Thoracic aorta (tissue), 2 donors: ENCODE measurements around the gene NFIX. TPM values are rescaled to one million over a fixed set of nuclear protein-coding genes. Genes with fewer than 3 reads are reported as not detected.
A peak's percentile ranks its signal among the peaks of the same experiment; 100 is the strongest.

Source experiments
- ATAC-seq: fragments of 150-250 bp; one replicate; pipeline ENCODE4 v1.8.0; 2017; ENCODE audit warnings: low read depth; ENCODE audit not compliant: insufficient number of reproducible peaks, low FRiP score
- DNase-seq: peaks from one replicate; pipeline ENCODE4 v3.0.0-alpha.2; 2020; ENCODE audit warnings: low spot score
- H3K27ac ChIP-seq, 2 donors: fragments of 200-600 bp; sonication (generic); 1 replicate in 1 of 2; 2 replicates in 1 of 2; pipeline ENCODE4 v1.5.1; 2016; ENCODE audit warnings: mild to moderate bottlenecking in 2 of 2, moderate library complexity in 2 of 2
- H3K27me3 ChIP-seq: fragments of 200-600 bp; sonication (generic); replicated peaks from 2 replicates; pipeline ENCODE4 v1.6.0; 2016; ENCODE audit warnings: mild to moderate bottlenecking; ENCODE audit not compliant: insufficient read depth
- H3K36me3 ChIP-seq: fragments of 200-600 bp; sonication (generic); one replicate; pipeline ENCODE4 v1.5.1; 2016
- H3K4me1 ChIP-seq, 2 donors: fragments of 200-600 bp; sonication (generic); 1 replicate in 1 of 2; 2 replicates in 1 of 2; pipeline versions ENCODE4 v1.5.1 to v1.6.0; 2016; ENCODE audit warnings: low read depth in 2 of 2, mild to moderate bottlenecking in 1 of 2; ENCODE audit not compliant: control insufficient read depth in 1 of 2
- H3K4me3 ChIP-seq: fragments of 200-600 bp; sonication (generic); 2 replicates; pipeline ENCODE4 v1.5.1; 2016; ENCODE audit warnings: mild to moderate bottlenecking
- H3K9me3 ChIP-seq: fragments of 200-600 bp; sonication (generic); 2 replicates; pipeline ENCODE4 v1.5.1; 2016
- CTCF ChIP-seq: fragments of 200-600 bp; sonication (generic); IDR thresholded peaks from one replicate; pipeline ENCODE4 v1.5.1; 2019; ENCODE audit warnings: antibody characterized with exemption
- total RNA-seq, 2 donors: library from RNA; depleted of rRNA; stranded (reverse); fragments of >200 nt; gene quantifications; one replicate each; pipeline versions ENCODE4 v1.1.0 to v1.2.3, GENCODE V29; 2016

The NFIX gene
- total RNA-seq, 2 donors from 2014 or later: 126 to 145 TPM

- Histone ChIP-seq H3K36me3 (peaks cover 4% of the 10 kb centered on the region), H3K27ac (peak overlapping the region; percentile 99 to 100), H3K4me3 (peak overlapping the region; percentile 54), H3K27me3 (no peaks in the 10 kb centered on the region), H3K4me1 (peaks cover 50 to 97% of the 10 kb centered on the region in 2 donors), H3K9me3 (no peaks in the 10 kb centered on the region)
- peak; percentile 31 for TF ChIP-seq CTCF
- ATAC-seq (no peak), DNase-seq (no peak)
Measured at GRCh38 chr19:13069415-13070359, 74.4 kb downstream of the NFIX start.

- Histone ChIP-seq H3K9me3 (no peaks in the 10 kb centered on the region), H3K4me3 (peak overlapping the region; percentile 54), H3K4me1 (peaks cover 41 to 95% of the 10 kb centered on the region in 2 donors), H3K27me3 (no peaks in the 10 kb centered on the region), H3K27ac (peak overlapping the region; percentile 99 to 100), H3K36me3 (peaks cover 5% of the 10 kb centered on the region)
- no peak for TF ChIP-seq CTCF
- DNase-seq: no peak
- no peak for ATAC-seq
Measured at GRCh38 chr19:13070425-13071140, 75.3 kb downstream of the NFIX start.

GRCh38 chr19:13071444-13072187, 76.3 kb downstream of the NFIX start:
- no peaks in the 10 kb centered on the region for H3K9me3 ChIP-seq
- no peaks in the 10 kb centered on the region for H3K27me3 ChIP-seq
- ATAC-seq (no peak), DNase-seq (no peak)
- H3K27ac ChIP-seq: peak overlapping the region; percentile 99 to 100
- peaks cover 37 to 95% of the 10 kb centered on the region in 2 donors for H3K4me1 ChIP-seq
- TF ChIP-seq CTCF: no peak
- H3K4me3 ChIP-seq: no peak overlapping the region
- H3K36me3 ChIP-seq: peaks cover 13% of the 10 kb centered on the region

GRCh38 chr19:13072188-13072908, 77.1 kb downstream of the NFIX start:
- Histone ChIP-seq H3K4me1 (peaks cover 36 to 95% of the 10 kb centered on the region in 2 donors), H3K4me3 (no peak overlapping the region), H3K36me3 (peaks cover 16% of the 10 kb centered on the region), H3K9me3 (no peaks in the 10 kb centered on the region), H3K27ac (peak overlapping the region; percentile 99 to 100), H3K27me3 (no peaks in the 10 kb centered on the region)
- DNase-seq (no peak), ATAC-seq (no peak)
- no peak for TF ChIP-seq CTCF
